GM23338 (cell line): ENCODE data around the gene COL9A3. TPM values are rescaled to one million over a fixed set of nuclear protein-coding genes. Genes with fewer than 3 reads are reported as not detected.

Experiments used
- ATAC-seq: fragments of 200-7000 bp; cut with Tn5 transposase; 3 replicates; pipeline ENCODE4 v1.9.1; 2020
- DNase-seq: peaks from one replicate; pipeline ENCODE4 v3.0.0-alpha.2; 2015; ENCODE audit warnings: low spot score
- H2AFZ ChIP-seq: fragments of 200-600 bp; sonication (generic); 2 replicates; pipeline ENCODE4 v1.8.0; 2016; ENCODE audit warnings: antibody characterized with exemption, mild to moderate bottlenecking, moderate library complexity
- H3F3A ChIP-seq: fragments of 200-600 bp; sonication (generic); replicated peaks from 2 replicates; pipeline ENCODE4 v1.8.0; 2017; ENCODE audit warnings: antibody characterized with exemption, mixed run types, low read depth
- H3K27ac ChIP-seq: fragments of 200-600 bp; sonication (generic); 2 replicates; pipeline ENCODE4 v1.6.1; 2016; ENCODE audit warnings: low read depth
- H3K27me3 ChIP-seq: fragments of 200-600 bp; sonication (generic); 2 replicates; pipeline ENCODE4 v1.8.0; 2016; ENCODE audit warnings: mild to moderate bottlenecking, mixed run types, moderate library complexity; ENCODE audit not compliant: insufficient read depth
- H3K36me3 ChIP-seq: fragments of 200-600 bp; sonication (generic); 2 replicates; pipeline ENCODE4 v1.8.0; 2016; ENCODE audit warnings: mild to moderate bottlenecking; ENCODE audit not compliant: insufficient read depth
- H3K4me1 ChIP-seq: fragments of 200-600 bp; sonication (generic); 2 replicates; pipeline ENCODE4 v1.8.0; 2016; ENCODE audit warnings: mild to moderate bottlenecking, moderate library complexity; ENCODE audit not compliant: insufficient read depth
- H3K4me2 ChIP-seq: fragments of 200-600 bp; sonication (generic); 2 replicates; pipeline ENCODE4 v1.7.1; 2017; ENCODE audit warnings: mixed run types
- H3K4me3 ChIP-seq: fragments of 200-600 bp; sonication (generic); 2 replicates; pipeline ENCODE4 v1.6.1; 2016; ENCODE audit warnings: mixed run types
- H3K79me2 ChIP-seq: fragments of 200-600 bp; sonication (generic); replicated peaks from 2 replicates; pipeline ENCODE4 v1.8.0; 2017; ENCODE audit warnings: mild to moderate bottlenecking; ENCODE audit not compliant: insufficient read depth
- H3K9me2 ChIP-seq: fragments of 200-600 bp; sonication (generic); 2 replicates; pipeline ENCODE4 v1.8.0; 2017; ENCODE audit not compliant: insufficient read depth
- H4K20me1 ChIP-seq: fragments of 200-600 bp; sonication (generic); replicated peaks from 2 replicates; pipeline ENCODE4 v1.8.0; 2017; ENCODE audit warnings: mild to moderate bottlenecking; ENCODE audit not compliant: insufficient read depth
- H3K27ac Mint-ChIP-seq: 2 replicates; pipeline ENCODE4 v1.8.0; 2020; ENCODE audit warnings: inconsistent platforms, mild to moderate bottlenecking, moderate library complexity, mixed read lengths
- H3K27me3 Mint-ChIP-seq: 3 replicates; pipeline ENCODE4 v1.8.0; 2022; ENCODE audit warnings: low read depth, mild to moderate bottlenecking, moderate library complexity, mixed read lengths, inconsistent platforms; ENCODE audit not compliant: insufficient read depth, poor library complexity
- H3K36me3 Mint-ChIP-seq: 3 replicates; pipeline ENCODE4 v1.8.0; 2021; ENCODE audit warnings: low read depth, mild to moderate bottlenecking, inconsistent platforms, moderate library complexity, mixed read lengths
- H3K4me1 Mint-ChIP-seq: 3 replicates; pipeline ENCODE4 v1.8.0; 2020; ENCODE audit warnings: mild to moderate bottlenecking, inconsistent platforms, mixed read lengths
- H3K4me3 Mint-ChIP-seq: 3 replicates; pipeline ENCODE4 v1.8.0; 2021; ENCODE audit warnings: moderate library complexity, mild to moderate bottlenecking, inconsistent platforms, mixed read lengths
- H3K9me3 Mint-ChIP-seq: 3 replicates; pipeline ENCODE4 v1.8.0; 2020; ENCODE audit warnings: moderate library complexity, mild to moderate bottlenecking, inconsistent platforms, mixed read lengths
- CREB1 ChIP-seq: fragments of 250-450 bp; sonication (Bioruptor Pico); IDR thresholded peaks from 2 replicates; pipeline ENCODE4 v1.5.0; 2020; ENCODE audit warnings: low read depth, mild to moderate bottlenecking, moderate library complexity
- EZH2phosphoT487 ChIP-seq: fragments of 200-600 bp; sonication (generic); IDR thresholded peaks from one replicate; pipeline ENCODE4 v1.8.1; 2018; ENCODE audit warnings: antibody characterized with exemption; ENCODE audit not compliant: unreplicated experiment
- NANOG ChIP-seq: IDR thresholded peaks from 2 replicates; pipeline ENCODE4 v1.6.1; 2016; ENCODE audit warnings: antibody characterized with exemption, borderline replicate concordance
- STAT1 ChIP-seq: IDR thresholded peaks from one replicate; pipeline ENCODE4 v1.6.1; 2016; ENCODE audit warnings: antibody characterized with exemption; ENCODE audit not compliant: unreplicated experiment
- ZNF114 ChIP-seq: fragments of 250-450 bp; sonication (Bioruptor Pico); IDR thresholded peaks from 2 replicates; pipeline ENCODE4 v1.5.0; 2020; ENCODE audit warnings: mild to moderate bottlenecking, moderate library complexity
- ZNF331 ChIP-seq: fragments of 250-450 bp; sonication (Bioruptor Pico); IDR thresholded peaks from 2 replicates; pipeline ENCODE4 v1.5.0; 2020; ENCODE audit warnings: low read depth, mild to moderate bottlenecking, moderate library complexity
- polyA plus RNA-seq: library from polyadenylated mRNA; unstranded; fragments of >200 nt; fragmentation: Nextera tagmentation; extraction: Ambion mirVana; gene quantifications from 2 replicates; pipeline ENCODE4 v1.2.1, GENCODE V29; 2016
- total RNA-seq: library from RNA; depleted of rRNA; stranded (reverse); fragments of >200 nt; shearing (Covaris generic); gene quantifications from 2 replicates; pipeline ENCODE4 v1.2.3, GENCODE V29; 2014
- TF ChIP-seq, protein P1 (sequence below), 2 experiments: fragments of 200-600 bp in 1 of 2; sonication (generic) in 1 of 2; conservative IDR thresholded peaks; 2 replicates each; pipeline versions ENCODE4 v1.5.1 to v1.6.1; 2016 to 2017; ENCODE audit warnings: antibody characterized with exemption in 2 of 2, low read depth in 2 of 2, mild to moderate bottlenecking in 2 of 2, moderate library complexity in 1 of 2
- TF ChIP-seq, protein P2 (sequence below): fragments of 250-450 bp; sonication (Bioruptor Pico); IDR thresholded peaks from 2 replicates; pipeline ENCODE4 v1.5.0; 2020; ENCODE audit warnings: mild to moderate bottlenecking, moderate library complexity

COL9A3 gene
- total and polyA plus RNA-seq, 2 experiments from 2014 or later, result 74.9 to 113 TPM

- TF ChIP-seq STAT1 (no peak), ZNF331 (CRISPR knock-in tag) (no peak), ZNF114 (CRISPR knock-in tag) (no peak), NANOG (no peak), EZH2phosphoT487 (no peak)
- TF ChIP-seq, protein P1, sequence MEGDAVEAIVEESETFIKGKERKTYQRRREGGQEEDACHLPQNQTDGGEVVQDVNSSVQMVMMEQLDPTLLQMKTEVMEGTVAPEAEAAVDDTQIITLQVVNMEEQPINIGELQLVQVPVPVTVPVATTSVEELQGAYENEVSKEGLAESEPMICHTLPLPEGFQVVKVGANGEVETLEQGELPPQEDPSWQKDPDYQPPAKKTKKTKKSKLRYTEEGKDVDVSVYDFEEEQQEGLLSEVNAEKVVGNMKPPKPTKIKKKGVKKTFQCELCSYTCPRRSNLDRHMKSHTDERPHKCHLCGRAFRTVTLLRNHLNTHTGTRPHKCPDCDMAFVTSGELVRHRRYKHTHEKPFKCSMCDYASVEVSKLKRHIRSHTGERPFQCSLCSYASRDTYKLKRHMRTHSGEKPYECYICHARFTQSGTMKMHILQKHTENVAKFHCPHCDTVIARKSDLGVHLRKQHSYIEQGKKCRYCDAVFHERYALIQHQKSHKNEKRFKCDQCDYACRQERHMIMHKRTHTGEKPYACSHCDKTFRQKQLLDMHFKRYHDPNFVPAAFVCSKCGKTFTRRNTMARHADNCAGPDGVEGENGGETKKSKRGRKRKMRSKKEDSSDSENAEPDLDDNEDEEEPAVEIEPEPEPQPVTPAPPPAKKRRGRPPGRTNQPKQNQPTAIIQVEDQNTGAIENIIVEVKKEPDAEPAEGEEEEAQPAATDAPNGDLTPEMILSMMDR (conservative IDR thresholded peaks at IDR 0.05; ENCODE audit: low read depth in 2 of 2), result no peak
Observed at GRCh38 chr20:62839816-62840215, 23.0 kb downstream of the COL9A3 start (continued).

- TF ChIP-seq CREB1, result no peak
- TF ChIP-seq ZNF114 (CRISPR knock-in tag), result no peak
- TF ChIP-seq, protein P2, sequence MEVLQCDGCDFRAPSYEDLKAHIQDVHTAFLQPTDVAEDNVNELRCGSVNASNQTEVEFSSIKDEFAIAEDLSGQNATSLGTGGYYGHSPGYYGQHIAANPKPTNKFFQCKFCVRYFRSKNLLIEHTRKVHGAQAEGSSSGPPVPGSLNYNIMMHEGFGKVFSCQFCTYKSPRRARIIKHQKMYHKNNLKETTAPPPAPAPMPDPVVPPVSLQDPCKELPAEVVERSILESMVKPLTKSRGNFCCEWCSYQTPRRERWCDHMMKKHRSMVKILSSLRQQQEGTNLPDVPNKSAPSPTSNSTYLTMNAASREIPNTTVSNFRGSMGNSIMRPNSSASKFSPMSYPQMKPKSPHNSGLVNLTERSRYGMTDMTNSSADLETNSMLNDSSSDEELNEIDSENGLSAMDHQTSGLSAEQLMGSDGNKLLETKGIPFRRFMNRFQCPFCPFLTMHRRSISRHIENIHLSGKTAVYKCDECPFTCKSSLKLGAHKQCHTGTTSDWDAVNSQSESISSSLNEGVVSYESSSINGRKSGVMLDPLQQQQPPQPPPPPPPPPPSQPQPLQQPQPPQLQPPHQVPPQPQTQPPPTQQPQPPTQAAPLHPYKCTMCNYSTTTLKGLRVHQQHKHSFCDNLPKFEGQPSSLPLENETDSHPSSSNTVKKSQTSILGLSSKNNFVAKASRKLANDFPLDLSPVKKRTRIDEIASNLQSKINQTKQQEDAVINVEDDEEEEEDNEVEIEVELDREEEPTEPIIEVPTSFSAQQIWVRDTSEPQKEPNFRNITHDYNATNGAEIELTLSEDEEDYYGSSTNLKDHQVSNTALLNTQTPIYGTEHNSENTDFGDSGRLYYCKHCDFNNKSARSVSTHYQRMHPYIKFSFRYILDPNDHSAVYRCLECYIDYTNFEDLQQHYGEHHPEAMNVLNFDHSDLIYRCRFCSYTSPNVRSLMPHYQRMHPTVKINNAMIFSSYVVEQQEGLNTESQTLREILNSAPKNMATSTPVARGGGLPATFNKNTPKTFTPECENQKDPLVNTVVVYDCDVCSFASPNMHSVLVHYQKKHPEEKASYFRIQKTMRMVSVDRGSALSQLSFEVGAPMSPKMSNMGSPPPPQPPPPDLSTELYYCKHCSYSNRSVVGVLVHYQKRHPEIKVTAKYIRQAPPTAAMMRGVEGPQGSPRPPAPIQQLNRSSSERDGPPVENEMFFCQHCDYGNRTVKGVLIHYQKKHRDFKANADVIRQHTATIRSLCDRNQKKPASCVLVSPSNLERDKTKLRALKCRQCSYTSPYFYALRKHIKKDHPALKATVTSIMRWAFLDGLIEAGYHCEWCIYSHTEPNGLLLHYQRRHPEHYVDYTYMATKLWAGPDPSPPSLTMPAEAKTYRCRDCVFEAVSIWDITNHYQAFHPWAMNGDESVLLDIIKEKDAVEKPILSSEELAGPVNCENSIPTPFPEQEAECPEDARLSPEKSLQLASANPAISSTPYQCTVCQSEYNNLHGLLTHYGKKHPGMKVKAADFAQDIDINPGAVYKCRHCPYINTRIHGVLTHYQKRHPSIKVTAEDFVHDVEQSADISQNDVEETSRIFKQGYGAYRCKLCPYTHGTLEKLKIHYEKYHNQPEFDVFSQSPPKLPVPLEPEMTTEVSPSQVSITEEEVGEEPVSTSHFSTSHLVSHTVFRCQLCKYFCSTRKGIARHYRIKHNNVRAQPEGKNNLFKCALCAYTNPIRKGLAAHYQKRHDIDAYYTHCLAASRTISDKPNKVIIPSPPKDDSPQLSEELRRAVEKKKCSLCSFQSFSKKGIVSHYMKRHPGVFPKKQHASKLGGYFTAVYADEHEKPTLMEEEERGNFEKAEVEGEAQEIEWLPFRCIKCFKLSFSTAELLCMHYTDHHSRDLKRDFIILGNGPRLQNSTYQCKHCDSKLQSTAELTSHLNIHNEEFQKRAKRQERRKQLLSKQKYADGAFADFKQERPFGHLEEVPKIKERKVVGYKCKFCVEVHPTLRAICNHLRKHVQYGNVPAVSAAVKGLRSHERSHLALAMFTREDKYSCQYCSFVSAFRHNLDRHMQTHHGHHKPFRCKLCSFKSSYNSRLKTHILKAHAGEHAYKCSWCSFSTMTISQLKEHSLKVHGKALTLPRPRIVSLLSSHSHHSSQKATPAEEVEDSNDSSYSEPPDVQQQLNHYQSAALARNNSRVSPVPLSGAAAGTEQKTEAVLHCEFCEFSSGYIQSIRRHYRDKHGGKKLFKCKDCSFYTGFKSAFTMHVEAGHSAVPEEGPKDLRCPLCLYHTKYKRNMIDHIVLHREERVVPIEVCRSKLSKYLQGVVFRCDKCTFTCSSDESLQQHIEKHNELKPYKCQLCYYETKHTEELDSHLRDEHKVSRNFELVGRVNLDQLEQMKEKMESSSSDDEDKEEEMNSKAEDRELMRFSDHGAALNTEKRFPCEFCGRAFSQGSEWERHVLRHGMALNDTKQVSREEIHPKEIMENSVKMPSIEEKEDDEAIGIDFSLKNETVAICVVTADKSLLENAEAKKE (CRISPR knock-in tag), result no peak
- H3K27me3 Mint-ChIP-seq, result peaks cover 17% of the 10 kb centered on the region
- Histone ChIP-seq H3K4me2 (no peak overlapping the region), H4K20me1 (no peaks in the 10 kb centered on the region), H2AFZ (no peak overlapping the region), H3K27ac (no peak overlapping the region), H3K4me1 (0 out of 2 replicates have a peak, but pooled peaks cover 4% of the 10 kb centered on the region), H3K79me2 (no peaks in the 10 kb centered on the region), H3K36me3 (0 out of 2 replicates have a peak, but pooled peaks cover 7% of the 10 kb centered on the region), H3K27me3 (no peaks in the 10 kb centered on the region), H3K9me2 (no peaks in the 10 kb centered on the region), H3F3A (0 out of 2 replicates have a peak, but pooled peaks cover 7% of the 10 kb centered on the region), H3K4me3 (no peak overlapping the region)
- no peak for DNase-seq
- H3K36me3 Mint-ChIP-seq, result peaks cover 37% of the 10 kb centered on the region
- no peak overlapping the region; the same call in 1 of the 2 replicates for H3K27ac Mint-ChIP-seq
- H3K4me1 Mint-ChIP-seq, result peaks cover 23% of the 10 kb centered on the region
- ATAC-seq, result peak; percentile 43
- no peak overlapping the region; the same call in 2 of the 3 replicates for H3K4me3 Mint-ChIP-seq
- no peaks in the 10 kb centered on the region; the same call in 2 of the 3 replicates for H3K9me3 Mint-ChIP-seq
Observed at GRCh38 chr20:62840244-62841197, 23.7 kb downstream of the COL9A3 start.
